Kidney epithelial cell (primary cell): ENCODE data around the gene NABP2. TPM values are rescaled to one million over a fixed set of nuclear protein-coding genes. Genes with fewer than 3 reads are reported as not detected.

Source experiments
- total RNA-seq: library from RNA; depleted of rRNA; stranded (reverse); fragments of >200 nt; gene quantifications from 2 replicates; pipeline ENCODE4 v1.2.3, GENCODE V29; 2015

Gene NABP2
- total RNA-seq, 1 donor from 2014 or later = 47.6 TPM

Other genes with a start within 250 kb of the NABP2 start
- gene SUOX, start 227.1 kb upstream of the NABP2 start, total RNA-seq = 12.0 and 18.0 TPM in 2 replicates
- 5.7 and 5.8 TPM in 2 replicates for gene IKZF4, start 203.3 kb upstream of the NABP2 start, total RNA-seq
- gene RPS26, start 182.4 kb upstream of the NABP2 start, total RNA-seq = 1,382 and 1,633 TPM in 2 replicates
- 12.3 and 17.3 TPM in 2 replicates for gene ERBB3, start 144.2 kb upstream of the NABP2 start, total RNA-seq
- gene PA2G4, start 119.8 kb upstream of the NABP2 start, total RNA-seq = 149 and 179 TPM in 2 replicates
- gene RPL41, start 107.7 kb upstream of the NABP2 start, total RNA-seq = 2,735 and 3,237 TPM in 2 replicates
- 3.0 and 4.7 TPM in 2 replicates for gene ZC3H10, start 106.1 kb upstream of the NABP2 start, total RNA-seq
- 213 and 309 TPM in 2 replicates for gene ESYT1, start 96.1 kb upstream of the NABP2 start, total RNA-seq
- 95.2 and 107 TPM in 2 replicates for gene MYL6B, start 71.8 kb upstream of the NABP2 start, total RNA-seq
- gene MYL6, start 66.0 kb upstream of the NABP2 start, total RNA-seq = 1,283 and 1,365 TPM in 2 replicates
- gene SMARCC2, start 34.9 kb upstream of the NABP2 start, total RNA-seq = 33.7 and 40.5 TPM in 2 replicates
- 77.4 and 94.0 TPM in 2 replicates for gene RNF41, start 2.4 kb upstream of the NABP2 start, total RNA-seq
- 0.08 TPM in 1 of 2 replicates, not detected in the other for gene SLC39A5, start 5.7 kb downstream of the NABP2 start, total RNA-seq
- gene ANKRD52, start 34.0 kb downstream of the NABP2 start, total RNA-seq = 38.8 and 45.2 TPM in 2 replicates
- gene COQ10A, start 42.6 kb downstream of the NABP2 start, total RNA-seq = 13.7 and 14.6 TPM in 2 replicates
- gene CS, start 76.0 kb downstream of the NABP2 start, total RNA-seq = 126 and 143 TPM in 2 replicates
- gene CNPY2, start 91.6 kb downstream of the NABP2 start, total RNA-seq = 134 and 150 TPM in 2 replicates
- gene PAN2, start 109.7 kb downstream of the NABP2 start, total RNA-seq = 21.6 and 33.4 TPM in 2 replicates
- 30.9 and 33.6 TPM in 2 replicates for gene IL23A, start 114.5 kb downstream of the NABP2 start, total RNA-seq
- gene STAT2, start 135.8 kb downstream of the NABP2 start, total RNA-seq = 125 and 133 TPM in 2 replicates
- not detected in 2 replicates for gene APOF, start 138.5 kb downstream of the NABP2 start, total RNA-seq
- gene TIMELESS, start 225.1 kb downstream of the NABP2 start, total RNA-seq = 10.3 and 15.5 TPM in 2 replicates
- gene MIP, start 230.3 kb downstream of the NABP2 start, total RNA-seq = not detected in 2 replicates
- gene SPRYD4, start 244.2 kb downstream of the NABP2 start, total RNA-seq = 1.0 and 1.1 TPM in 2 replicates